RWPE2 (cell line): Measurements from ENCODE around the gene NEUROD2.
A peak's percentile ranks its signal among the peaks of the same experiment; 100 is the strongest.

Source experiments
- ATAC-seq: fragments of 200-7000 bp; cut with Tn5 transposase; 3 replicates; pipeline ENCODE4 v1.9.1; 2021; ENCODE audit warnings: low read depth
- DNase-seq: peaks from one replicate; pipeline ENCODE4 v3.0.0-alpha.2; 2020; ENCODE audit warnings: low spot score
- H3K27ac ChIP-seq: fragments of 450-650 bp; 2 replicates; pipeline ENCODE4 v1.5.1; 2017; ENCODE audit warnings: mild to moderate bottlenecking; ENCODE audit not compliant: poor library complexity, severe bottlenecking
- H3K27me3 ChIP-seq: fragments of 250-450 bp; sonication (Bioruptor Pico); 2 replicates; pipeline ENCODE4 v1.5.1; 2021; ENCODE audit warnings: mild to moderate bottlenecking, moderate library complexity; ENCODE audit not compliant: insufficient read depth, poor library complexity, severe bottlenecking
- H3K36me3 ChIP-seq: fragments of 250-450 bp; sonication (Bioruptor Pico); 2 replicates; pipeline ENCODE4 v1.5.1; 2020; ENCODE audit warnings: low read depth, mild to moderate bottlenecking, moderate library complexity
- H3K4me1 ChIP-seq: fragments of 250-450 bp; sonication (Bioruptor Pico); 2 replicates; pipeline ENCODE4 v1.5.1; 2021; ENCODE audit warnings: mild to moderate bottlenecking, moderate library complexity; ENCODE audit not compliant: insufficient read depth, poor library complexity, severe bottlenecking
- H3K4me3 ChIP-seq: fragments of 250-450 bp; sonication (Bioruptor Pico); 2 replicates; pipeline ENCODE4 v1.5.1; 2021; ENCODE audit warnings: mild to moderate bottlenecking, moderate library complexity; ENCODE audit not compliant: severe bottlenecking
- H3K9me3 ChIP-seq: fragments of 250-450 bp; sonication (Bioruptor Pico); 2 replicates; pipeline ENCODE4 v1.5.1; 2021; ENCODE audit warnings: mild to moderate bottlenecking, moderate library complexity; ENCODE audit not compliant: severe bottlenecking
- TF ChIP-seq, protein P1 (sequence below): fragments of 450-650 bp; IDR thresholded peaks from one replicate; pipeline ENCODE4 v1.5.1; 2017; ENCODE audit warnings: mild to moderate bottlenecking, moderate library complexity; ENCODE audit not compliant: poor library complexity, severe bottlenecking

Gene NEUROD2

GRCh38 chr17:39580082-39580468 lies 27.6 kb downstream of the NEUROD2 start:
- H3K27ac ChIP-seq: no peak overlapping the region

GRCh38 chr17:39579318-39580081 lies 28.2 kb downstream of the NEUROD2 start:
- H3K27me3 ChIP-seq: no peaks in the 10 kb centered on the region
- H3K36me3 ChIP-seq: no peaks in the 10 kb centered on the region
- H3K4me1 ChIP-seq: no peaks in the 10 kb centered on the region
- ATAC-seq (no peak), DNase-seq (no peak)
- H3K4me3 ChIP-seq: no peak overlapping the region
- no peaks in the 10 kb centered on the region for H3K9me3 ChIP-seq
- TF ChIP-seq, protein P1, sequence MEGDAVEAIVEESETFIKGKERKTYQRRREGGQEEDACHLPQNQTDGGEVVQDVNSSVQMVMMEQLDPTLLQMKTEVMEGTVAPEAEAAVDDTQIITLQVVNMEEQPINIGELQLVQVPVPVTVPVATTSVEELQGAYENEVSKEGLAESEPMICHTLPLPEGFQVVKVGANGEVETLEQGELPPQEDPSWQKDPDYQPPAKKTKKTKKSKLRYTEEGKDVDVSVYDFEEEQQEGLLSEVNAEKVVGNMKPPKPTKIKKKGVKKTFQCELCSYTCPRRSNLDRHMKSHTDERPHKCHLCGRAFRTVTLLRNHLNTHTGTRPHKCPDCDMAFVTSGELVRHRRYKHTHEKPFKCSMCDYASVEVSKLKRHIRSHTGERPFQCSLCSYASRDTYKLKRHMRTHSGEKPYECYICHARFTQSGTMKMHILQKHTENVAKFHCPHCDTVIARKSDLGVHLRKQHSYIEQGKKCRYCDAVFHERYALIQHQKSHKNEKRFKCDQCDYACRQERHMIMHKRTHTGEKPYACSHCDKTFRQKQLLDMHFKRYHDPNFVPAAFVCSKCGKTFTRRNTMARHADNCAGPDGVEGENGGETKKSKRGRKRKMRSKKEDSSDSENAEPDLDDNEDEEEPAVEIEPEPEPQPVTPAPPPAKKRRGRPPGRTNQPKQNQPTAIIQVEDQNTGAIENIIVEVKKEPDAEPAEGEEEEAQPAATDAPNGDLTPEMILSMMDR: no peak
- no peak overlapping the region for H3K27ac ChIP-seq

More at GRCh38 chr17:39580082-39580468, 27.6 kb downstream of the NEUROD2 start:
- no peaks in the 10 kb centered on the region for H3K4me1 ChIP-seq
- H3K27me3 ChIP-seq: no peaks in the 10 kb centered on the region
- no peak for DNase-seq
- TF ChIP-seq, protein P1: no peak
- no peaks in the 10 kb centered on the region for H3K9me3 ChIP-seq
- ATAC-seq: no peak
- H3K4me3 ChIP-seq: no peak overlapping the region
- H3K36me3 ChIP-seq: no peaks in the 10 kb centered on the region

- no peaks in the 10 kb centered on the region for H3K9me3 ChIP-seq
- no peaks in the 10 kb centered on the region for H3K27me3 ChIP-seq
- no peaks in the 10 kb centered on the region for H3K4me1 ChIP-seq
- H3K27ac ChIP-seq: no peak overlapping the region
- H3K36me3 ChIP-seq: no peaks in the 10 kb centered on the region
- TF ChIP-seq, protein P1: no peak
- DNase-seq (no peak), ATAC-seq (no peak)
- H3K4me3 ChIP-seq: no peak overlapping the region
Measured at GRCh38 chr17:39578272-39578671, 29.4 kb downstream of the NEUROD2 start.

- TF ChIP-seq, protein P1: peak; percentile 53
- H3K4me3 ChIP-seq: no peak overlapping the region
- H3K4me1 ChIP-seq: no peaks in the 10 kb centered on the region
- ATAC-seq (no peak), DNase-seq (no peak)
- no peaks in the 10 kb centered on the region for H3K27me3 ChIP-seq
- no peaks in the 10 kb centered on the region for H3K9me3 ChIP-seq
- H3K27ac ChIP-seq: no peak overlapping the region
- no peaks in the 10 kb centered on the region for H3K36me3 ChIP-seq
Measured at GRCh38 chr17:39576187-39576586, 31.5 kb downstream of the NEUROD2 start.
